GM19035 (cell line): ENCODE results near the gene TWNK.

Source experiments
- ATAC-seq: cut with Tn5 transposase; IDR thresholded peaks from one replicate; pipeline ENCODE4 v1.9.1; 2021; ENCODE audit not compliant: unreplicated experiment

Gene TWNK

GRCh38 chr10:101010329-101010728, 23.0 kb downstream of the TWNK start:
- ATAC-seq, result no peak

DNA sequence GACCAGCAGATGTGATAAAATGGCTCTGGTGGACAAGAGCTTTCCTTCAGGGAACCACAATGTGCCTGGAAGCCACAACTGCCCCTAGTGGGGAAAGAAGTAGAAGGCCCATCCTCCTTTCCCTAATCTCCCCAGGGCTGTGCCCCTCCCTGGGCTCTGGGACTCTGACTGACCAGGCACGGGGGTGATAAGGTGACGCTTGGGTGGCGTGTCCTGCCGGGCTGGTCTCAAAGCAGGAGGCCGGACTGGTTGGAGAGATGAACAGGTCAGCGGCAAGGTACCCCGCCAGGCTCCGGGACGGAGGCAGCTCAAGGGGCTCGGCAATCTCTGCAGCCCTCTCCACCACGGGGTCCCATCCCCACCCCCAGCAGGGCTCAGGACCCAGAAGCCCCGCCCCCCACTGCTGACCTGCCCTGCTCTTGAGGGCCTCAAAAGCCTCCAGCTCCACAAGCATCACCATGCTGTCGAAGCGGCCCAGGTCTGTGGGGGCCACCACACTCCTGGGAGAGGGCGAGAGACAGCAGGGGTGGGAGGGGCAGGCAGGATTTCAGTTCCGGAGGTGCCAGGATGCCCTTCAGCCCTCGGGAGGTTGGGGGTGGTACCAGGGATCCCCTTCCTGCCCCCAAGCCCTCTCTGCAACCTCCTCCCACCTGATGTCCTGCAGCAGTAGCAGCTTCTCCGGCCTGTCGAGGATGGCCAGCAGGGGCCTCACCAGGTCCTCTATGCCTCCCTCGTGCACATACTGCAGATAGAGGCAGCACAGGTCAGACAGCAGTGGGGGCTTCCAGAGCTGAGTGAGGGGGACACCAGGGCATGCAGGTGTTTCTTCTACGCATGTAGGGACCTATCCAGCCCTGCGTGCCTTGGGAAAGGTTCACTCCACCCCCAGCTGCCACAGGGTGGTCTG, 24.4 kb downstream of the TWNK start:
- no peak for ATAC-seq

DNA sequence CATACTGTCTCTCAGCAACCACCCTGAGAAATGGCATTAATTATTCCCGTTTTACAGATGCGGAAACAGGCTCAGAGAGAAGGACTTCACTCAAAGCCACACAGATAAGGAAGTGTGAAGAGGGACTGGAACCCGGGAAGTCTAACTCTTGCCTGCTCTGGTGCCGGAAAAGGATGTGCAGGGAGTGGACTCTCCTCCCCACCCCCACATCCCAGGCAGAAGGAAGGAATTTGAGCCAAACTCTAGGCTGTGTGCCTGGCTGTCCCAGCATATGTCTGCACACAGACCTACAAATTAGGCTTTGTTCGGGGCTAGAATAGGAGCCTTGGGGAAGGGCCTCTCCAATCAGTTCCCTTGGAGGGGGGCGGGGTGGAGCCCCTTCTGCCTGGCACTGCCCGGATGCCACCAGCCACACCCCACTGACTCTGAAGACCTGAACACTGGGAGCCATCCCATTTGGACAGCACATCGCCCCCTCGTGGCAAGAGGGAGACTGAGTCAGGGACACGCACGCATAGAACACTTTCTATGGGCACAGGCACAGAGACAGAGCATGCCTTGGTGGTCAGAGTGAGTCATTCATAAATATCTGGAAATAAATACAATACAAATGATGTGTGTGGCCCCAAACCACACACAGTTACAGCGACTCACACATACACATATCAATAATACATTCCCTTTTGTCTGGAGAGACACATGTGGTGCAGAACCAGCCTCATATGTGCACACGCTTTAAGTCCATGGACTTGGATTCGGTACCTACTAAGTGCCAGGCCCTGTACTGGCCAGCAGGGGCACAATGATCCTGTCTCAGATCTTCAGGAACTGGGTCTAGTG, 25.4 kb downstream of the TWNK start:
- peak; percentile 75 for ATAC-seq

DNA sequence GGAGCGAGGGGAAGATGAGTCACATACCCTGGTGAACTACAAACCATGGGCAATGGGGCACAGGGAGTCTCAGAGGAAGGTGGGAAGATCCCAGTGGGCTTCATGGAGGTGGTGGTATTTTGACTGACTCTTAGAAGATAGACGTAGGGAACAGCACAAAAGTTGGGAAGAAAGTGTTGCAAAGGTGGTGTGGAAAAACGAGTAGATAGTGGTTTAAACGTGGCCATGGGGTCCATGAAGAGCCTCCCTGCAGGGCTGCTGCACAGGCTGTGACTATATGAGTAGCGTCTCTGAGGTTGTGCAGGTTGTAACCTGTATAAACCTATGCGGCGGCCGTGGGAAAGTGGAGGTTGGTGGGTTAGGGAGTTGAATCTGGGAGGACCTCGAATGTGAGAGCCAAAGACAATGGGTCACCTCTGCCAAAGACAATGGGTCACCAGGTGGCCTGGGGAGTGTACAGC, 26.1 kb downstream of the TWNK start:
- ATAC-seq, result no peak

DNA sequence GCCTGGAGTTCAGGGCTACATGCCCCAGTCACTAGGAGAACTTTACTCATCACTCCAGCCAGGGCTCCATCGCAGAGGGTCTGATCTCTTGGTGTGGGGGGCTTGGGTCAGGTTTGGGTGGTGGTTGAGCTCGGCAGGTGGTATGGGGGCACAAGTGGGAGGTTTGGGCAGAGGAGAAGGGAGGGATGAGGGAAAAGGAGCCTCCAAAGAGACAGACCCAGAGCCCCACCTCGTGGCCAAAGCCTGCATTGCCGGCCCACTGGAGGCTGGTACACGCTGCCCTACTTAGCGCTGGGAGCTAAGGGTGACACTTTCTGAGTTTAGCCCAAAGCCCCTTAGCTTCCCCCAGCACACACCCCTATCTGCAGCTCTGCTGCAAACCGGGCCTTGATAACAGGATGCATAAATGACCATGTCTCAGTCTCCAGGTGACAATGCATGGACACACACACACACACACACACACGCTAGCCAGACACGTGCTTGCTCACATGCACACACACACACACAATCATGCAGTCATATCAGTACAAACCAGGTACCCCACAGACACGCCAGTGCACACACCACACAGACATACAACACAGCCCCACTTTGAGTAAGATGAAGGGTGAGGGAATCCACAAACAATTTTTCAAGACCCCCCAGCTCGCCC, 27.0 kb downstream of the TWNK start:
- ATAC-seq, result no peak

GRCh38 chr10:101014966-101015581, 27.7 kb downstream of the TWNK start:
- no peak for ATAC-seq

DNA sequence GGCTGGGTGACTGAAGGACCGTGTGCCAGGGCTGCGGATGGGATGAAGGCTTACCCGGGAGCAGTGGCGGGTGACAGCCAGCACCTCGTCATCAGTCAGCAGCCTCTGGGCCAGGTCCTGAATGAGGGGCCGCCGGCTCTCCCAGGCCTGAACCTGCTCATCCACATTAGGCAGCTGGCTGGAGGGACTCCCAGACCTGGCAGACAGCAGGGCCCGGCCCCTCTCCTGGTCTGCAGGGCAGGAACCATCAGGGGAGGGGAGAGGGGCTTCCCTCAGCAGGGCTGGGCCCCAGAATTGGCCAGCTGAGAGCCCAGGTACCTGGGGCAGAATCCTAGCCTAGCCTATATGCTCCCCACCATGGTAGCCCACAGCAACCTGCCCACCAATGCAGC, 28.2 kb downstream of the TWNK start:
- no peak for ATAC-seq

GRCh38 chr10:101016814-101017213, 29.5 kb downstream of the TWNK start:
- no peak for ATAC-seq

- no peak for ATAC-seq
Observed at GRCh38 chr10:101018118-101018599, 30.8 kb downstream of the TWNK start.

GRCh38 chr10:101018600-101019439, 31.5 kb downstream of the TWNK start:
- no peak for ATAC-seq

DNA sequence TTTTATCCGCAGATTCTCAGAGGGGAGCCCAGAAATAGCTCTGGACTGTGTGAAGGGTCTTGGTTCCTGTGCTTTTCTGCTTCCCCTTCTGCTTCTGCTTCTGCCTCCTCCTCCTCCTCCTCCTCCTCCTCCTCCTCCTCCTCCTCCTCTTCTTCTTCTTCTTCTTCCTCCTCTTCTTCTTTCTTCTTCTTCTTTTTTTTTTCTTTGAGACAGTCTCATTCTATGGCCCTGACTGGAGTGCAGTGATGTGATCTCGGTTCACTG, 32.0 kb downstream of the TWNK start:
- ATAC-seq, result no peak

- ATAC-seq, result no peak
Observed at GRCh38 chr10:101020427-101021075, 33.2 kb downstream of the TWNK start.

DNA sequence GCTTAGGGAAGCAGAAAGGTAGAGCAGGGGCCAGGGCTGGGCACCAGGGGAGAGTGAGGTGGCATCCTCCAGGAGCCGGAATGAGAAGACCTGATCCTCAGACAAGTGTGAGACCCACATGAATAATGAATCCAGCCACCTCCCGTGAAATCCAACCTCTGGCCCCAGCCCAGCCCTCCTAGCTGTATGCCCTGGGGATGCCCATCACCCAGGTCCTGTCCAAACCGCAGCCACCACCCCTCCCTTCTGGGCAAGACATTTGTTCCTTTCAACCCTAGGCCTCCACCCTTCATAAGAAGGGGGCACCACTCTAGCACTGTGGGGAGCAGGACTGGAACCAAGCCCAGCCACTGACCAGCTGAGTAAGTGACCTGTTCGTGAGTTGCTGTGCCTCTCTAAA, 33.9 kb downstream of the TWNK start:
- ATAC-seq, result no peak

DNA sequence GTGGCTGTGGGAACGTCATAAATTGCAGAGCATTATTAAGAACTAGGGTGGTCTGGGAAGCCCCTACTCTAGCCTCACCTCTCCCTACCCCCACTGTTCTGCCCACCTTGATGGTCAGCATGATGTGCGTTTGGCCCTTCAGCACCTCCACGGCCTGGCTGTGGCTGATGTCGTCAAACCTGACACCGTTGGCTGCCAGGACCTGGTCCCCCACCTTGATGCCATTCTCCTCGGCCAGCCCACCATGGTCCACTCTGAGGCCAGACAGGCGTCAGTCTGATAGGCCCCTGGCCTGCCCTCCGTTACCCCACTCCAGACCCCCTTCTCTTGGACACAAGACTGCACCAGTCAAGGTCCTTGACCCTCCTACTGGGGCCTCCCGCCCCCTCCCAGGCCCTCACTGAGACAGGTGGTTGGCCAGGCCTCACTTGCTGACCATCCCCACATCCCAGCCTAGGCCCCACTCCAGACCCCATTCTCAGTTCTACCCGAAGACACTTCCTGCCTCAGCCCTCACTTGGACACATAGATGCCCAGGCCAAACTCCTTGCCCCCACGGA, 34.4 kb downstream of the TWNK start:
- no peak for ATAC-seq

GRCh38 chr10:101022967-101023705, 35.8 kb downstream of the TWNK start:
- ATAC-seq, result no peak

GRCh38 chr10:101027106-101027720, 39.9 kb downstream of the TWNK start:
- ATAC-seq, result no peak

DNA sequence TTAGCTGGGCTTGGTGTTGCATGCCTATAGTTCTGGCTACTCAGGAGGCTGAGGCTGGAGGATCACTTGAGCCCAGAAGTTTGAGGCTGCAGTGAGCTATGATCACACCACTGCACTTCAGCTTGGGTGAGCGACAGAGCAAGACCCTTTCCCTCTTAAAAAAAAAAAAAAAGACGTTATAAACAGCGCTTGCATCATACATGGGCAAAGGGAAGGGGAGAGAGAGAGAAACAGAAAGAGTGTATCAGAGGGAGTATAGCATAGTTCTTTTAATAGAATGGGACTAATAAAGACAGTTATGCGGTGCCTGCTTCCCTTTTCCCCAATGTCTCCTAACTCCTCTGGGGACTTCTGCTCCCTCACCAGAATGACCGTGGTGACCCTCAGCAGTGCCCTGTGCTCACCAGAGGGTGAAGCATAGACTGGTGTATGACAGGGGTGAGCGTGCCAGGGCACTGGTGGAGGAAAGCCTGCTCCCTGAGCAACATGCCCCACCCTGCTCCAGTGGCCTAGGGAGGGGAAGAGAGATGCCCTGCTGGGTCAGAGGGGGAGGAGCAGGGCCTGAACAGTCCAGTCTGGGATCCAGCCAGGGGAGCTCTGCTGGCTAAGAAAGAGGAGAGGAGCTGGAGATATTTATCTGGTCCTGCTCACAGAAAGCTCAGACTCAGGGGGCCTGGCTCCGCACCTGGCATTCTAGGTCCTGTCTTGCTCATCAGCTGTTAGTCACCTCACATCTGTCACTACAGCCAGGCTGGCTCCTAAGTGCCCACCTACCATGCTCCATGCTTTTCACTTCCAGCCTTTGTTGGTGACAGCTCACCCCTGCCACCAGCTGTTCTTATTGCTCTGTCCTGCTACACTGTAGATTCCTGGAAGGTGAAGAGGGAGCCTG, 41.3 kb downstream of the TWNK start:
- no peak for ATAC-seq
